ENCODE data around the gene TSPAN17. TPM values are rescaled to one million over a fixed set of nuclear protein-coding genes. Genes with fewer than 3 reads are reported as not detected.
A peak's percentile ranks its signal among the peaks of the same experiment; 100 is the strongest.
"Not testable (repeated sequence)": the region's sequence is repeated elsewhere in the genome, so short reads cannot be mapped to it uniquely, and the experiment has no call there.

The TSPAN17 gene
- polyA plus RNA-seq (2013, experiment 1 of 2): 26.2 TPM
- 27.6 TPM for polyA plus RNA-seq (2013, experiment 2 of 2)

GRCh38 chr5:176647030-176647842, at the start of gene TSPAN17:
TSPAN17 (plus strand) TSS chr5:176647484; CDS start chr5:176647616, 132 bp downstream.
- no peak within 1 kb of the TSS for H2BK5ac ChIP-seq (ENCODE audit: low read length)
- H3K4me1 ChIP-seq (ENCODE audit: control insufficient read depth, low read depth, low read length): peaks cover 4% of the 10 kb centered on the region
- H4K8ac ChIP-seq (ENCODE audit: low read depth, low read length): peak within 1 kb of the TSS; percentile 7
- peak within 1 kb of the TSS; percentile 87 for H3K4me2 ChIP-seq (ENCODE audit: low read length)
- H3K4me3 ChIP-seq (ENCODE audit: low read length): peak within 1 kb of the TSS; percentile 76
- no peak within 1 kb of the TSS for H3K27ac ChIP-seq (ENCODE audit: low read depth, low read length)
- H2BK15ac ChIP-seq (replicated peaks; ENCODE audit: low read depth): no peak within 1 kb of the TSS
- WGBS (ENCODE audit: extremely low coverage, insufficient coverage, low lambda C conversion rate): no CpG with 5 or more reads among the region's 63 CpGs
- peak within 1 kb of the TSS; percentile 85 for H2AK5ac ChIP-seq (ENCODE audit: low read length)
- H3K9ac ChIP-seq (ENCODE audit: low read length): peak within 1 kb of the TSS; percentile 86
- H3K18ac ChIP-seq (ENCODE audit: low read length): peak within 1 kb of the TSS; percentile 87
- peaks cover 3% of the 10 kb centered on the region for H3K79me2 ChIP-seq (ENCODE audit: control insufficient read depth, insufficient read depth, low read length)
- H3K27me3 ChIP-seq (ENCODE audit: insufficient read depth, low read length, poor library complexity): no peaks in the 10 kb centered on the region
- peak within 1 kb of the TSS; percentile 66 for H3K23ac ChIP-seq (ENCODE audit: low read length)
- H4K5ac ChIP-seq (ENCODE audit: low read length): peak within 1 kb of the TSS; percentile 85
- peak; percentile 99 for DNase-seq
- no peaks in the 10 kb centered on the region for H3K36me3 ChIP-seq (ENCODE audit: control insufficient read depth, insufficient read depth, low read length)
- peaks cover 11% of the 10 kb centered on the region for H3K79me1 ChIP-seq (ENCODE audit: low read length)
- H2BK120ac ChIP-seq (ENCODE audit: low read depth, low read length): no peak within 1 kb of the TSS
- peak within 1 kb of the TSS; percentile 87 for H3K56ac ChIP-seq (ENCODE audit: low read length)
- H3K4ac ChIP-seq (ENCODE audit: low read depth, low read length): peak within 1 kb of the TSS; percentile 81

- H3K4me2 ChIP-seq (ENCODE audit: low read length): not testable (repeated sequence)
- no CpG with 5 or more reads among the region's 19 CpGs for WGBS (ENCODE audit: extremely low coverage, insufficient coverage, low lambda C conversion rate)
Observed at GRCh38 chr5:176599749-176600430, 47.4 kb upstream of the TSPAN17 start.

GRCh38 chr5:176601901-176602482, 45.3 kb upstream of the TSPAN17 start:
- H4K5ac ChIP-seq (ENCODE audit: low read length): no peak overlapping the region
- H3K79me2 ChIP-seq (ENCODE audit: control insufficient read depth, insufficient read depth, low read length): no peaks in the 10 kb centered on the region
- H2BK120ac ChIP-seq (ENCODE audit: low read depth, low read length): no peak overlapping the region
- H3K36me3 ChIP-seq (ENCODE audit: control insufficient read depth, insufficient read depth, low read length): no peaks in the 10 kb centered on the region
- H3K27me3 ChIP-seq (ENCODE audit: insufficient read depth, low read length, poor library complexity): no peaks in the 10 kb centered on the region
- no peak overlapping the region for H2AK5ac ChIP-seq (ENCODE audit: low read length)
- no peak overlapping the region for H3K56ac ChIP-seq (ENCODE audit: low read length)
- no peak overlapping the region for H2BK15ac ChIP-seq (replicated peaks; ENCODE audit: low read depth)
- H3K4me3 ChIP-seq (ENCODE audit: low read length): no peak overlapping the region
- H3K18ac ChIP-seq (ENCODE audit: low read length): no peak overlapping the region
- no peak overlapping the region for H3K4me2 ChIP-seq (ENCODE audit: low read length)
- WGBS (ENCODE audit: extremely low coverage, insufficient coverage, low lambda C conversion rate): no CpG with 5 or more reads among the region's 12 CpGs
- no peak overlapping the region for H3K9ac ChIP-seq (ENCODE audit: low read length)
- no peak overlapping the region for H3K27ac ChIP-seq (ENCODE audit: low read depth, low read length)
- no peak overlapping the region for H3K4ac ChIP-seq (ENCODE audit: low read depth, low read length)
- no peaks in the 10 kb centered on the region for H3K4me1 ChIP-seq (ENCODE audit: control insufficient read depth, low read depth, low read length)
- no peak overlapping the region for H3K23ac ChIP-seq (ENCODE audit: low read length)
- no peaks in the 10 kb centered on the region for H3K79me1 ChIP-seq (ENCODE audit: low read length)
- H4K8ac ChIP-seq (ENCODE audit: low read depth, low read length): no peak overlapping the region
- H2BK5ac ChIP-seq (ENCODE audit: low read length): no peak overlapping the region
- no peak for DNase-seq

More at GRCh38 chr5:176599749-176600430, 47.4 kb upstream of the TSPAN17 start:
- DNase-seq; H3K79me1 ChIP-seq (ENCODE audit: low read length); H3K18ac ChIP-seq (ENCODE audit: low read length); H2AK5ac ChIP-seq (ENCODE audit: low read length); H4K8ac ChIP-seq (ENCODE audit: low read depth, low read length); H3K4me1 ChIP-seq (ENCODE audit: control insufficient read depth, low read depth, low read length); H3K79me2 ChIP-seq (ENCODE audit: control insufficient read depth, insufficient read depth, low read length); H3K36me3 ChIP-seq (ENCODE audit: control insufficient read depth, insufficient read depth, low read length); H3K27me3 ChIP-seq (ENCODE audit: insufficient read depth, low read length, poor library complexity); H3K4ac ChIP-seq (ENCODE audit: low read depth, low read length); H3K4me3 ChIP-seq (ENCODE audit: low read length); H3K23ac ChIP-seq (ENCODE audit: low read length); H3K27ac ChIP-seq (ENCODE audit: low read depth, low read length); H4K5ac ChIP-seq (ENCODE audit: low read length); H3K9ac ChIP-seq (ENCODE audit: low read length); H2BK5ac ChIP-seq (ENCODE audit: low read length); H2BK15ac ChIP-seq (replicated peaks; ENCODE audit: low read depth); H2BK120ac ChIP-seq (ENCODE audit: low read depth, low read length); H3K56ac ChIP-seq (ENCODE audit: low read length): not testable (repeated sequence)

GRCh38 chr5:176603091-176603490, 44.2 kb upstream of the TSPAN17 start:
- H4K5ac ChIP-seq (ENCODE audit: low read length): no peak overlapping the region
- no peak overlapping the region for H2BK5ac ChIP-seq (ENCODE audit: low read length)
- no peak for DNase-seq
- H3K4me1 ChIP-seq (ENCODE audit: control insufficient read depth, low read depth, low read length): no peaks in the 10 kb centered on the region
- H2AK5ac ChIP-seq (ENCODE audit: low read length): no peak overlapping the region
- no peaks in the 10 kb centered on the region for H3K36me3 ChIP-seq (ENCODE audit: control insufficient read depth, insufficient read depth, low read length)
- no peak overlapping the region for H3K56ac ChIP-seq (ENCODE audit: low read length)
- no peak overlapping the region for H3K23ac ChIP-seq (ENCODE audit: low read length)
- no peak overlapping the region for H4K8ac ChIP-seq (ENCODE audit: low read depth, low read length)
- H2BK15ac ChIP-seq (replicated peaks; ENCODE audit: low read depth): no peak overlapping the region
- H3K27ac ChIP-seq (ENCODE audit: low read depth, low read length): no peak overlapping the region
- no peaks in the 10 kb centered on the region for H3K27me3 ChIP-seq (ENCODE audit: insufficient read depth, low read length, poor library complexity)
- no peak overlapping the region for H3K18ac ChIP-seq (ENCODE audit: low read length)
- H3K79me1 ChIP-seq (ENCODE audit: low read length): no peaks in the 10 kb centered on the region
- H3K4me2 ChIP-seq (ENCODE audit: low read length): no peak overlapping the region
- no peak overlapping the region for H2BK120ac ChIP-seq (ENCODE audit: low read depth, low read length)
- no CpG with 5 or more reads among the region's 2 CpGs for WGBS (ENCODE audit: extremely low coverage, insufficient coverage, low lambda C conversion rate)
- H3K79me2 ChIP-seq (ENCODE audit: control insufficient read depth, insufficient read depth, low read length): no peaks in the 10 kb centered on the region
- no peak overlapping the region for H3K9ac ChIP-seq (ENCODE audit: low read length)
- H3K4ac ChIP-seq (ENCODE audit: low read depth, low read length): no peak overlapping the region
- H3K4me3 ChIP-seq (ENCODE audit: low read length): no peak overlapping the region

GRCh38 chr5:176606032-176606431, 41.3 kb upstream of the TSPAN17 start:
- Histone ChIP-seq H2AK5ac (ENCODE audit: low read length) (no peak overlapping the region), H2BK5ac (ENCODE audit: low read length) (no peak overlapping the region), H3K79me1 (ENCODE audit: low read length) (no peaks in the 10 kb centered on the region), H4K5ac (ENCODE audit: low read length) (no peak overlapping the region), H2BK15ac (replicated peaks; ENCODE audit: low read depth) (no peak overlapping the region), H3K27ac (ENCODE audit: low read depth, low read length) (no peak overlapping the region), H3K23ac (ENCODE audit: low read length) (no peak overlapping the region), H3K36me3 (ENCODE audit: control insufficient read depth, insufficient read depth, low read length) (no peaks in the 10 kb centered on the region), H3K4me1 (ENCODE audit: control insufficient read depth, low read depth, low read length) (no peaks in the 10 kb centered on the region), H3K4me3 (ENCODE audit: low read length) (no peak overlapping the region), H3K9ac (ENCODE audit: low read length) (no peak overlapping the region), H4K8ac (ENCODE audit: low read depth, low read length) (no peak overlapping the region), H2BK120ac (ENCODE audit: low read depth, low read length) (no peak overlapping the region), H3K56ac (ENCODE audit: low read length) (no peak overlapping the region), H3K79me2 (ENCODE audit: control insufficient read depth, insufficient read depth, low read length) (no peaks in the 10 kb centered on the region), H3K4ac (ENCODE audit: low read depth, low read length) (no peak overlapping the region), H3K27me3 (ENCODE audit: insufficient read depth, low read length, poor library complexity) (no peaks in the 10 kb centered on the region), H3K4me2 (ENCODE audit: low read length) (no peak overlapping the region), H3K18ac (ENCODE audit: low read length) (no peak overlapping the region)
- DNase-seq: no peak
- no CpG with 5 or more reads among the region's 3 CpGs for WGBS (ENCODE audit: extremely low coverage, insufficient coverage, low lambda C conversion rate)

Measured in mesendoderm (in vitro differentiated cells).